GM19455 (cell line): ENCODE measurements around the gene DUOX1.
A peak's percentile ranks its signal among the peaks of the same experiment; 100 is the strongest.

Experiments used
- ATAC-seq: cut with Tn5 transposase; IDR thresholded peaks from one replicate; pipeline ENCODE4 v1.9.1; 2021; ENCODE audit not compliant: unreplicated experiment

Gene DUOX1

DNA sequence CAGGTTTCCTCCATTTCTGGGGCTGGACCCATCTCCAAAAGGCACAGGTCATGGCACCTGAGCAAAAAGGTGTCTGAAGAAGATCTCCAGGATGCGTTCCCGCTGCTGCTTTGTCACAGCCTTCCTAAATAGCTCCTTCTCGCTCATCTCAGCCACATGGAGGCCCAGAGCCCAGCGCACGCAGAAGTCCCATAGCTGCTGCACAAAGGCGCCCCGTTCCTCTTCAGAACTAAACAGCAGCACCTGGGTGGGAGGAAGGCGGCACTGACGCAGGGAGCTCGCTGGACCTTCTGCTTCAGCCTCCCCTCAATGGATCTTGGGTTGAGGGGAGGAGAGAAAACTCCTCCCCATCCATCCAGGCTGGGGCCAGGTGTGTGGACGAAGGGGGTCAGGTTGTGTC is 24.2 kb upstream of the DUOX1 start:
- no peak for ATAC-seq

DNA sequence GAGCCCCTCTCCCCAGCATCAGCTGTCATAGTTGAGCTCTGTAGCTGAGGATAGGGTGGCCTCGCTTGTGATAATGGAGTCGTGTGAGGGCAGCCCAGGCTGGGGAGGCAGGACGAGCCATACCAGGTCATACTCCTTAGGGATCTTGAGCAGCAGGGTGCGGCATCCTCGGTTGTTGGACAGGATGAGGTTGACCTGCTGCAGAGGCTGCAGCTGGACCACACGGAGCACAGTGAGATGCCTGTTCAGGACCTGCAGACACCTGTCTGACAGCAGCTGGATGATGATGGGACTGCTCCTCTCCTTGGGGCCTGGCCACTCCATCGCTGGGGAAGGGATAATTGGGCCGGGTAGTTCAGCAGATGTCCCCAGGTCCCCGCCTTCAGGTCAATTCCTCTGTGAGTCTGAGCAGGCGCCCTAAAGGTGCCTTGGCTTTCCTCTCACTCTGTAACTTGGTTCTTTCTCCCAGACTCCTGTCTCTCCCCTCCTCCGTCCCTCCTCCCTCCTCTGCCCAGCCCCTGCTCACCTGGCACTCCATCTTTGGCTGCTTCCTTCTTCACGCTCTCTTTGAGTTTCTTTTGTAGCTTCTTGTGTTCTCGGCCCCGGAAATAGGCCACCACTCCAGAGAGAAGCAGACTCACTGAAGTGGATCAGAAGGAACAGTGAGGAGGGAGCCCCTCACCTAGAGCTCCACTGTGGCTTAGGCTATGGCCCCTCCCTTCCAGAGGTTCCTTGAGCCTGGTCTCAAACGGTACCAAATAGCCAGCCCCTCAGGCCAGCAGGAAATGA is 23.6 kb upstream of the DUOX1 start:
- no peak for ATAC-seq

DNA sequence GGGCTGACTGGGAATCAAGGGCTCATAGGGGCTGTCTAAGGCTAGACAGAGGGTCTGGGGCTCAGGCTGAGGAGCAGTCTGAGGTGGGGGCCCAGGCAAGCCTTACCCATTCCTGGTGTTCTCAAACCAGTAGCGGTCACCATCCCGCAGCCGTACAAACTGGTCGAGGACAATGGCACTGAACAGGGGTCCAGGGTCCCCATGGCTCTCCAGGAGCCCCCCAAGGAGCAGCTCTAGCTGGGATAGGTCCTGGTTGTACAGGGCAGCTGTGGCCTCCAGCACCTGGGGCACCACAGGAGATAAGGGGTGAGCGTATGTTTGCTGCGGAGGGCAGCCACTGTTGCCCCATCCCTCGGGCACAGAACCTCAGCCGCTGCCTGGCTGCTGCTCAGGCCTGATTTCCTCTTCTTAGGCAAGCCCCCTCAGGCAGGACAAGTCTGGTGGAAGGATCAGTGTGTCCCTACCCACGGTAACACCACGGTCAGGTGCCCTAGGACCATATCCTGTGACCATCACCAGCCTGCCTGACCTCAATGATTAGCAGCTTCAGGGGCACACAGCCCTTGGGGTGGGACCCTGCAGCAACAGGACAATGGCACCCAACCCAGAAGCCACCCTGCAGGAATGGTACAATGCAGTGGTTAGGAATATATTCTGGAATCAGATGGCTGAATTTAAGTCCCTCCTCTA is 21.7 kb upstream of the DUOX1 start:
- ATAC-seq = no peak

DNA sequence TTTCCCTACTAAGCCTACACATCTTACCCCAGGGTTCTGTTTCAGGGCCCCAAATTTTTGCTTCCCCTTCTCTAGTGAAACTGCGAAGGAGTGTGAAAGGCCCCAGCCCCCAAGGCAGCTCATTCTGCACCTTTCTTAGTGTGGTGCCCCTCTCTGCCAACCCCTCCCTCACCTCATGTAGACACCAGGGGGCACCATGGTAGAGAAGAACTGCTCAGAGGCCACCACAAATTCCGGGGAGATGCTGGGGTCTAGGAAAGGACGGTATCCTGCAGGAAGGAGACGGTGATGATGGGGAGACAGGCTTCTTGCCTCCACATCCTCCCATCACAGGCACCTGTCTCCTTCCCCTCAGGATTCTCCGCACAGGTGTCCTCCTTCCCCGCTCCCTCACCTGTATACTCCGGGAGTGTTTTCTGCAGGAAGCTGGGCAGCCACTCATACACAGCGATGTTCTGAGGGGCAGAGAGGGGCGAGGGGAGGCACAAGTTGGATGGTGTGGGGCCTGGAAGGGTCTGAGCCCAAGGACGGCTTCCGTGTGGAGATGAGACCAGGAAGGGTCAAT is 19.5 kb upstream of the DUOX1 start:
- ATAC-seq = no peak

DNA sequence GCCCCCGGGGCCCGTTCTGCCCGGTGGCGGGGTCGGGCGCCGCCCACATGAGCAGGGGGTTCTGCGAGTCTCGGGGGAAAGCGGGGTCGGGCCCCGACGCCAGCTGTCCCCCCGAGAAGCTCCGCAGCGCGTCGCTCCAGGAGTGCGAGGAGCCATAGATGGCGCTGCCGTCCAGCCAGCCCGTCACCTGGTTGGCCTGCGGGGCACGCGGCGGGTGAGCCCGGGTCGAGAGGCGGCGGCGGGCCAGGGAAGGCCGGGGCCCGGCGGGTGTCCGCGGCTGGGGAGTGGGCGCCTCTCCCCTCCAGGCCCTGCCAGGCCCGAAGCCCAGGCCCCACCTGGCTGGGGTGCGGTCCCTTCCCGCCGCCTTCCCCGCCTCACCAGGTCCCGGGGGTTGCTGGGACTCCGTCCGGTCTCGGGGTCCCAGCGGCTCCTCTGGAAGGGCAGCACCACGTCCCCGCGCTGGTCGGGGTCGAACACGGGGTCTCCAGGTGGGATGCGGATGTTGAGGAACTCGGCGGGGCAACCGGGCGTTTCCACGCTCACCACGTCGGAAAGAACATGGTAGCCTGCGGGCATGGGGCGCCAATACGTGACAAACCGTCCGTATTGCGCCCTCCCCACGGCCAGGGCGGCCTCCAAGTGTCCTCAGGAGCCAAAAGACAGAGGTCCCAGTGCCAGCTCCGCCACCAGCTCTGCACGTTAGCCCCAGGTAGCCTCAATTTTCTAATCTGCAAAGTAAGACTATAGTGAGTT is 18.2 kb upstream of the DUOX1 start:
- ATAC-seq = no peak

DNA sequence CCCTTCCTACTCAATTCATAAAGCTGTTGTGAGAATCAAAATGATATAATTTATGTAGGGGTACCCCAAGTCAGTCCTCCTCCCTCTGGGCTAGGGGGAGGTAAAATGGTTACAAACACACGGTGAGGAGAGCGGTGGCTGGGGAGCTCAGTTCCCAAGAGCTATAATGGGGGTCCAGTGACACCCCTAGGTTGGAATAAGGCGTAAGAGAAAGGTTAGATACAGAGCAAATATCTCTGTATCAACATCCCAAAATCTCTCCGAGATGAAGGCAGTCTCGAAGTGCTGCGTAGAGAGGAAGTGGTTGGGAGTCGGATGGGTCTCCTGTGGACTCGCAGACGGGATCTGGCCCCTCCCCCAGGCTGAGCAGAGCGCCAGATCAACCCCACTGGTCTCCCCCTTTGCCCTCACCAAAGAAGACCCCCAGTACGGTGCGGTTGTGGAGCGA is 17.6 kb upstream of the DUOX1 start:
- no peak for ATAC-seq

DNA sequence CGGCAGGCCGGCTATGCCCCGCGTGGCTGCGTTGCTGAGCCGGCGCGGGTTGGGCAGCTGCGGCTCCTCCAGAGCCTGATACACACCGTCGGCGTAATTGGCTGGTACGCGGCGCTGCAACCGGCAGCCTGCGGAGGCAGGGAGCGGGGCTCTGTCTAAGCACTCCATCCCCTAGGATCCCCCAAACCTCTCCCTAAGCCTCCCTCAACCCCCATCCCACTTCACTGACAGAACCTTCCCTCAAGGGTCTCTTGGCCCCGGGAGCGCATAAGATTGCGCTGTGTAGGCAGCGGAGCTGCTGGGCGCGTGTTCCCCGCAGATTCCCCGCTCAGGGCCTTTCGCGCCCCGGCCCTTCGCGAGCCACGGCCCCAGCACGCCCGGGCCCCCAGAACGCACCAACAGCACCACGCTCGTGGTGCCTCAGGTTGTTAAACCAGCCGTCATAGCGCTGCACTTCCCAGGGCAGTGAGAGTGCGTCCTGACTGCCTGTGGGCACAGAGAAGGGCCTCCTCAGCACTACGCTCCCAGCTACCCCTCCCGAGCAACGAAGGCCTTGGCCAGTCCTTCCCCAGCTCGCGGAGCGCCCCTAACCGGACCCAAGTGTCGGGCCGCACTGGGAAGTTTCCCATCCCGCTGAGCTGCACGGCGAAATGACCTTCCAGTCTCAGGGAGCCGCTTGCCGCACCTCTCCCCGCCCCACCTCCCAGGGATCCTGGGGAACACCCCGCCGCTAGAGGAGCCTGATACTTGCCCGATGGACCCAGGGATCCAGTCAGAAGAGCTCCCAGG is 17.0 kb upstream of the DUOX1 start:
- no peak for ATAC-seq

DNA sequence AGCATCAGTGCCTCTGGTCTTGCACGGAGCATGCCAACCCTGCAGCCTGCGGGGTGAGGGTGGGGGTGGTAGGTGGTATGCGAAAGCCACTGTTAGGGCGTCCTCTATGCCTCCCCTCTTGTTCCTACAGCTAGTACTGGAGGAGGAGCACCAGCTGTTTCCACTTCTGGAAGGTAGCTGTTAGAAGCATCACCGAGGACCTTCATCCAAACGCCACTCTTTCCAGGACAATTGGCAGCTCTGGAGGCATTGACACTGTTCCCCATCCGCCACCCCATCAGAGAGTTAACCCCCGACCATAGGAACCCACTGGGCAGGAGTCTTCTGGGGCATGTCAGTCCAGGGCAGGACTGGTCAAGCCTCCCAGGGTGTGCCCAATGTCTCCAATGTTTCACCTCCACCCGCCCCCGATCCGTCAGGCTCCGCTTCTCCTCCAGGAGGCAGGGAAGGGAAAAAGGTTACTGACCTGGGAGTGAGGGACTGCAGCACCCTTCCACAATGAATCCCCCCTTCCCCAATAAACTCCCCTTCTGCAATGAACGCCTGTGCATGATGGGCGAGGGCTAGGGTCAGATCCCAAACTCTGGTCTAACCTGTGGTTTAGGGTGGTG is 16.3 kb upstream of the DUOX1 start:
- no peak for ATAC-seq

DNA sequence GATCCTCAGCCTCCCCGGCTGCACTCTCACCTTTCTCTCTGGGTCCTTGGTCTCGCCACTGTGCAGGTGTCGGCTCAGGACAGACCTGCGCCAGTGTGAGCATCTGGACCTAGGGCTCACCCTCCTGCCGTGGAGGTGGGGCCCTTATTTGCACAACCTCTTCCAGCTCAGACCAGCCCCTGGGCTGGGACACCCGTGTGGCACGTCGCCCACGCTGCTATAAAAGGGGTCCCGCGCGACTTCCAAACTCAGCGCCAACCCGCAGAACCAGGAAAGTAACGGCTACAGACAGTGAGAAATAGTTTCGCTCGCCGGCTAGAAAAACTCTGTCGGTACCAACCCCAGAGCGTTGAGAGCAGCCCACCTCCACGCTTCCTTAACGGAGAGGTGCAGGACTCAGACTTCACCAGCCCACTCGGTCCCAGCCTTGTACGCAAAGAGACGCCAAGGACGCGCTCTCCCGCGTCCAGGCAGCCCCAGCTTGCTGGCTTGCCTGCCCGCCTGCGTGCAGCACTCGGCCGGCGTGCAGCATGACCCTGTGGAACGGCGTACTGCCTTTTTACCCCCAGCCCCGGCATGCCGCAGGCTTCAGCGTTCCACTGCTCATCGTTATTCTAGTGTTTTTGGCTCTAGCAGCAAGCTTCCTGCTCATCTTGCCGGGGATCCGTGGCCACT is 15.6 kb upstream of the DUOX1 start, which contains the start of the genes DUOX2 and DUOXA2:
Gene DUOX2 (minus strand): TSS at position 97 of the 675 bp plus-strand sequence. CDS start 761 bp downstream, outside the sequence.
Gene DUOXA2 (plus strand): TSS at position 251 of the 675 bp plus-strand sequence. CDS start 280 bp downstream, at position 531.
- no peak for ATAC-seq

DNA sequence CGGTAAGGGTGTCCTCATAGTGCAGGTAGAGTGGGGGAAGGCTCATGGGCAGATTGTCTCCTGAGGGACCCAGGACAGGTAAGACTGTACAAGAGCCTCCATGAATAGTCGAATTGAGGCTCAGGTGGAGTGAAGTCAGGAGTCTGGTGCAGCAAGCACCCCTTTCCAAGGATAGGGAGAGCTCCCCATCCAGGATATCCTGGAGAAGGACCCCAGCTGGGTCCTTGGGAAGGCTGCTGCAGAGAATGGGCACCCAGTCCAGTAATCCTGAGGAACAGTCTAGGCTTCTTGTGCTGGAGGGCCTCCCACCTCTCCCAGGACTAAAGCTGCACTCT is 15.1 kb upstream of the DUOX1 start:
- ATAC-seq = no peak

DNA sequence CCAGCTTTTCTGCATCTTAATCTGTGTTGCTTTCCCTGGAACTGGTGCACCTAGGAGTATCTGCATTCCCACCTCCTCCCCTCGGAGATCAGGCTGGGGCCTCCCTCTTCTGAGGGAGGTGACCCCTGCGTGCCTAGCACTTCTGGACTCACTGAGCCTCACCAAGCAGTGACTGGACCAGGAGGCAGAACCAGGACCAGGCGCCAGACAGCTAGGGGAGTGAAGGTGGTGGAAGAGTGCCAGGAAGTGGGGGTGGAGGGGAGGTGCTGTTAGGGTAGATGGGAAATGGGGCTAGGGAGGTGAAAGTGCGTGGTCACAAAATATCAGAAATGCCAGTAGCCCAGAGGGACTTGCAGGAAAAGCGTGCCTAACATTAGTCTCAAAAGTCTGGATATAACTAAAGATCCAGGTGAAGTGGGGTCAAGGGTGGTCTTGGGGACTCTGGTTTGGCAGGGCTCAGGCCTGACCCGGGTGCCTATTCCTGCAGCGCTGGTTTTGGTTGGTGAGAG is 14.4 kb upstream of the DUOX1 start:
- no peak for ATAC-seq

DNA sequence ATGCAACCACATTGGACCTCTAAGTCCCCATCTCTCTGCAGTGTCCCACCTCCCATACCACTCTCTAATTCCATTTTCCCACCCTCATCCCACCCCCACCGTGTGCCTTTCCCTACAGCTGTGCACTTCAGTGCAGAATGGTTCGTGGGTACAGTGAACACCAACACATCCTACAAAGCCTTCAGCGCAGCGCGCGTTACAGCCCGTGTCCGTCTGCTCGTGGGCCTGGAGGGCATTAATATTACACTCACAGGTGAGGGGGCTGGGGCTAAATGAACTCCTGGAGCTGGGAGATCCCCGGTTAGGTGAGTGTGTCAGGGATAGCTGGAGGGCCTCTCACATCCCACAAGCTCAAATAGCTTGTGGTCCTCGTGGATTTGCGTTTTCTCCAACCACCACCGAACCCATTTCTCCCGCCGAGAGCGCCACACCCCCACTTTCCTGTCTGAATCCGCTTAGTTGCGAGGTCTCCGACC is 13.8 kb upstream of the DUOX1 start:
- no peak for ATAC-seq

DNA sequence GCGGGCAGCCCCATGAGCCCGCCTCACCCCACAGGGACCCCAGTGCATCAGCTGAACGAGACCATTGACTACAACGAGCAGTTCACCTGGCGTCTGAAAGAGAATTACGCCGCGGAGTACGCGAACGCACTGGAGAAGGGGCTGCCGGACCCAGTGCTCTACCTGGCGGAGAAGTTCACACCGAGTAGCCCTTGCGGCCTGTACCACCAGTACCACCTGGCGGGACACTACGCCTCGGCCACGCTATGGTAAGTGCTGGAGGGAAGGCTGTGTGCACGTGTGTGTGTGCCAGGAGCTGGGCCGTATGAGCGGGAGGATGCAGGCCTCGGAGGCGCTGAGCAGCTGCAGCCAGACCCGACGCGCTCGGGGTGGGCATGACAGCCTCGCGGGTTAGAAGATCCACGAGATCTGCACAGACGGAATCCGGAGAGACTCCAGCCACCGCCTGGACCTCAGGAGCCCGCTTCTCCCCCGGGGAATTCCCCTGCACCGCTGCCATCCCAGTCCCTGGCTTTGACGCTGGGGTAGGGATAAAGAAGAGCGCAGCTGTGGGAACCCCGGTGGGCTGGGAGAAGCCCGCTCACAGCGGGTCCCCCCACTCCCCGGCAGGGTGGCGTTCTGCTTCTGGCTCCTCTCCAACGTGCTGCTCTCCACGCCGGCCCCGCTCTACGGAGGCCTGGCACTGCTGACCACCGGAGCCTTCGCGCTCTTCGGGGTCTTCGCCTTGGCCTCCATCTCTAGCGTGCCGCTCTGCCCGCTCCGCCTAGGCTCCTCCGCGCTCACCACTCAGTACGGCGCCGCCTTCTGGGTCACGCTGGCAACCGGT is 13.1 kb upstream of the DUOX1 start:
- no peak for ATAC-seq

DNA sequence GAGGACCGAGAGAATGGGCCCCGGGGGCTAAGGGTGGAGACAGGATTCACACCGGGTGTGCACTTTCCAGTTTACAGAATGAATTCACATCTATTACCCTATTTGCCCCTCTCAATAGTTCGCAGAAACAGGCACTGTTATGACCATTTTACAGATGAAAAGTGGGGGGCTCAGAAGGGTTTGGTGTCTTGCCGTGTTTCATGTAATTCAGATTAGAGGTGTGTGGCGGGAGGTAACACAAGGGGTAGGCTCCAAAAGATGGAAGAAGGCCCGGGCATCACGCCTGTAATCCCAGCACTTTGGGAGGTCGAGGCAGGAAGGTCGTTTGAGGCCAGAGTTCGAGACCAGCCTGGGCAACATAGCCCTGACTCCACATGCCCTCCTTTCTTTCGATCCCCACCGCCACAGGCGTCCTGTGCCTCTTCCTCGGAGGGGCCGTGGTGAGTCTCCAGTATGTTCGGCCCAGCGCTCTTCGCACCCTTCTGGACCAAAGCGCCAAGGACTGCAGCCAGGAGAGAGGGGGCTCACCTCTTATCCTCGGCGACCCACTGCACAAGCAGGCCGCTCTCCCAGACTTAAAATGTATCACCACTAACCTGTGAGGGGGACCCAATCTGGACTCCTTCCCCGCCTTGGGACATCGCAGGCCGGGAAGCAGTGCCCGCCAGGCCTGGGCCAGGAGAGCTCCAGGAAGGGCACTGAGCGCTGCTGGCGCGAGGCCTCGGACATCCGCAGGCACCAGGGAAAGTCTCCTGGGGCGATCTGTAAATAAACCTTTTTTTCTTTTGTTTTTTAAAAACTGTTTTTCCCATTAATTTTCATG is 12.3 kb upstream of the DUOX1 start:
- no peak for ATAC-seq

DNA sequence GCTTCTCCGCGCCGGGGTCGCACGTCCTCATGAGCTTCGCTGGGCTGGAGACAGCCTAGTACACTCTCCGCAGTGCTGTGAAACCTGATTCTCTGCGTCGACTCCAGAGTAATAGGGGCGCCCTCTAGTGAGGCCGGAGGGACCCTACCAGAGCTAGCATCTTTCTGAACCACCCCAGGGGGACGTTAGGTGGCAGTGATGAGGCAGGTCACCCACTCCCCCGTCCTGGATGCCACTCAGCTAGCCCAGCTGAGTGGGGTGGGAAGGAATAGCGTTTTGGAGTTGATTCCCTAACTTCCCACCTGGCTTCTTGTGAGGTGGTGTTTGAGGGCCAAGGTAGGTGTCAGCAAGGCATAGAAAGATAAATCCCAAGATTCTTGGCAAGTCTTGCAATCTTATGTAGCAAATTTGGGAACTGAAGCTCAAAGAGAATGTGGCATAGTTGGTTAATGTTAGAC is 11.6 kb upstream of the DUOX1 start:
- peak; percentile 82 for ATAC-seq

DNA sequence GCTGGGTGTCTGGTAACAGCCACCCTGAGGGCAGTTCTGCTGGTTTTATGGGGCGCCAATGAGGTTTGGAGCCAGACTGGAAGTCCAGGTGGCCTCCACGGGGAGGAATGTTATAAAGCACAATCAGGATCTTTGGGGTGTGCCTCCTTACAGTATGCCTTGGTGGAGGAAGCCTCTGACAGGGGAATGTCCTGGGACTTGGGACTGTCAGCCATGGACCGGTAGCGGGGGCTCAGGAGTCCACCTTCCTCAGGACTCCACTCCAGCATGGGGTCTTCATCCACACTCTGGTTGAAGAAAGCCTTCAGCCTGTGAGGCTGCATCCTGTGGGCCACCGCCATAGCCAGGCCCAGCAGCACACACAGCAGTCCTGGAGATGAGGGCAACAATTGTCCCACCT is 10.8 kb upstream of the DUOX1 start:
- ATAC-seq = no peak
